ENCODE measurements around the gene GPM6B. TPM values are rescaled to one million over a fixed set of nuclear protein-coding genes. Genes with fewer than 3 reads are reported as not detected.

GPM6B gene
- total and polyA plus RNA-seq, 2 experiments from 2014 or later: 82.6 to 95.4 TPM

DNA sequence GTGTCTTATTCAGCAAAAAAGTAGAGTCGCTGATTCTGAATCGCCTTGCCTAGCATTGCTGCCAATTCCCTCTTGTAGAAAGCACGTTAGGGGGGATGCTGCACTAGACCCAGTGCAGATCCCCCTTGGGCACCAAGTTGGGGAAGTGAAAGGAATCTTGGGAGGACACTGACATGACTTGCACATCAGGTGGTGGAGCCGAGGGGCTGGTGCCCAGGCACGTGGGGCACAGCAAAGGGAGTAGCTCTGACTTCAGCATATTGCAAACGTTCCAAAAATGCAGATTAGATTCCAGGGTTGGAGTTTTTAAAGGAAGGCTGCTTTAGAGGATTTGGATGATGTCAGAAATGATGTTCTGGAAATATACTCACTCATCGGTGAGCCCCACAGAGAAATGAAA, 47.4 kb upstream of the GPM6B start:
- Histone ChIP-seq H3K27ac (ENCODE audit: low read depth) (no peak overlapping the region), H3K4me2 (no peak overlapping the region)
- no peak for DNase-seq (ENCODE audit: low spot score)

DNA sequence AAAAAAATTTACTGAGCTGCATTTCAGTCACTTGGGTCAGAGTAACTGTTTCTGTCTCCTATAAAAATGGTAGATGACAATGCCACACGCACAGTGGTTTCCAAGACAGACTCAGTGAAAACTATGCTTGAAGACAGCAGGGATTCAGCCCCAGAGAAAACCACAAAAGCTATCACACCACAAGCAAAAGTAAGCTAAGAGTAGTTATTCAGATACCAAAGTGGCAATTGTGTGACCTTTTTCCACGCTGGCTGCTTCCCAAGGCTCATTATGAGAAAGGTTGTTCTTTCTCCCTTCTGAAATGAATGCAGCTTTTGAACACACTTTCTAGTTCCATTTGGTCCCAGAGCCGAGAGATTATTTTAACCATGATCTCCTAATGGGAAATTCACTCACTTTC, 46.4 kb upstream of the GPM6B start:
- Mint-ChIP-seq H3K9me3 (no peaks in the 10 kb centered on the region), H3K27me3 (ENCODE audit: insufficient read depth, low read depth, poor library complexity) (peaks cover 3% of the 10 kb centered on the region), H3K27ac (no peak overlapping the region), H3K4me3 (no peak overlapping the region), H3K36me3 (ENCODE audit: low read depth) (no peaks in the 10 kb centered on the region; the same call in 2 of the 3 replicates), H3K4me1 (peaks cover 40% of the 10 kb centered on the region)
- peaks cover 52% of the 10 kb centered on the region for H3K79me2 ChIP-seq (replicated peaks; ENCODE audit: insufficient read depth)
- no peak overlapping the region for H2AFZ ChIP-seq
- no peak overlapping the region for H3K4me2 ChIP-seq
- H3K9me2 ChIP-seq (ENCODE audit: insufficient read depth): no peaks in the 10 kb centered on the region
- H3K27ac ChIP-seq (ENCODE audit: low read depth): no peak overlapping the region
- no peak overlapping the region for H3K4me3 ChIP-seq
- TF ChIP-seq POLR2AphosphoS5 (IDR thresholded peaks at IDR 0.05; ENCODE audit: low read depth) (no peak), JUNB (IDR thresholded peaks at IDR 0.05; ENCODE audit: unreplicated experiment) (no peak), ZNF331 (CRISPR knock-in tag; IDR thresholded peaks at IDR 0.05; ENCODE audit: low read depth) (no peak)
- TF ChIP-seq, protein P1, sequence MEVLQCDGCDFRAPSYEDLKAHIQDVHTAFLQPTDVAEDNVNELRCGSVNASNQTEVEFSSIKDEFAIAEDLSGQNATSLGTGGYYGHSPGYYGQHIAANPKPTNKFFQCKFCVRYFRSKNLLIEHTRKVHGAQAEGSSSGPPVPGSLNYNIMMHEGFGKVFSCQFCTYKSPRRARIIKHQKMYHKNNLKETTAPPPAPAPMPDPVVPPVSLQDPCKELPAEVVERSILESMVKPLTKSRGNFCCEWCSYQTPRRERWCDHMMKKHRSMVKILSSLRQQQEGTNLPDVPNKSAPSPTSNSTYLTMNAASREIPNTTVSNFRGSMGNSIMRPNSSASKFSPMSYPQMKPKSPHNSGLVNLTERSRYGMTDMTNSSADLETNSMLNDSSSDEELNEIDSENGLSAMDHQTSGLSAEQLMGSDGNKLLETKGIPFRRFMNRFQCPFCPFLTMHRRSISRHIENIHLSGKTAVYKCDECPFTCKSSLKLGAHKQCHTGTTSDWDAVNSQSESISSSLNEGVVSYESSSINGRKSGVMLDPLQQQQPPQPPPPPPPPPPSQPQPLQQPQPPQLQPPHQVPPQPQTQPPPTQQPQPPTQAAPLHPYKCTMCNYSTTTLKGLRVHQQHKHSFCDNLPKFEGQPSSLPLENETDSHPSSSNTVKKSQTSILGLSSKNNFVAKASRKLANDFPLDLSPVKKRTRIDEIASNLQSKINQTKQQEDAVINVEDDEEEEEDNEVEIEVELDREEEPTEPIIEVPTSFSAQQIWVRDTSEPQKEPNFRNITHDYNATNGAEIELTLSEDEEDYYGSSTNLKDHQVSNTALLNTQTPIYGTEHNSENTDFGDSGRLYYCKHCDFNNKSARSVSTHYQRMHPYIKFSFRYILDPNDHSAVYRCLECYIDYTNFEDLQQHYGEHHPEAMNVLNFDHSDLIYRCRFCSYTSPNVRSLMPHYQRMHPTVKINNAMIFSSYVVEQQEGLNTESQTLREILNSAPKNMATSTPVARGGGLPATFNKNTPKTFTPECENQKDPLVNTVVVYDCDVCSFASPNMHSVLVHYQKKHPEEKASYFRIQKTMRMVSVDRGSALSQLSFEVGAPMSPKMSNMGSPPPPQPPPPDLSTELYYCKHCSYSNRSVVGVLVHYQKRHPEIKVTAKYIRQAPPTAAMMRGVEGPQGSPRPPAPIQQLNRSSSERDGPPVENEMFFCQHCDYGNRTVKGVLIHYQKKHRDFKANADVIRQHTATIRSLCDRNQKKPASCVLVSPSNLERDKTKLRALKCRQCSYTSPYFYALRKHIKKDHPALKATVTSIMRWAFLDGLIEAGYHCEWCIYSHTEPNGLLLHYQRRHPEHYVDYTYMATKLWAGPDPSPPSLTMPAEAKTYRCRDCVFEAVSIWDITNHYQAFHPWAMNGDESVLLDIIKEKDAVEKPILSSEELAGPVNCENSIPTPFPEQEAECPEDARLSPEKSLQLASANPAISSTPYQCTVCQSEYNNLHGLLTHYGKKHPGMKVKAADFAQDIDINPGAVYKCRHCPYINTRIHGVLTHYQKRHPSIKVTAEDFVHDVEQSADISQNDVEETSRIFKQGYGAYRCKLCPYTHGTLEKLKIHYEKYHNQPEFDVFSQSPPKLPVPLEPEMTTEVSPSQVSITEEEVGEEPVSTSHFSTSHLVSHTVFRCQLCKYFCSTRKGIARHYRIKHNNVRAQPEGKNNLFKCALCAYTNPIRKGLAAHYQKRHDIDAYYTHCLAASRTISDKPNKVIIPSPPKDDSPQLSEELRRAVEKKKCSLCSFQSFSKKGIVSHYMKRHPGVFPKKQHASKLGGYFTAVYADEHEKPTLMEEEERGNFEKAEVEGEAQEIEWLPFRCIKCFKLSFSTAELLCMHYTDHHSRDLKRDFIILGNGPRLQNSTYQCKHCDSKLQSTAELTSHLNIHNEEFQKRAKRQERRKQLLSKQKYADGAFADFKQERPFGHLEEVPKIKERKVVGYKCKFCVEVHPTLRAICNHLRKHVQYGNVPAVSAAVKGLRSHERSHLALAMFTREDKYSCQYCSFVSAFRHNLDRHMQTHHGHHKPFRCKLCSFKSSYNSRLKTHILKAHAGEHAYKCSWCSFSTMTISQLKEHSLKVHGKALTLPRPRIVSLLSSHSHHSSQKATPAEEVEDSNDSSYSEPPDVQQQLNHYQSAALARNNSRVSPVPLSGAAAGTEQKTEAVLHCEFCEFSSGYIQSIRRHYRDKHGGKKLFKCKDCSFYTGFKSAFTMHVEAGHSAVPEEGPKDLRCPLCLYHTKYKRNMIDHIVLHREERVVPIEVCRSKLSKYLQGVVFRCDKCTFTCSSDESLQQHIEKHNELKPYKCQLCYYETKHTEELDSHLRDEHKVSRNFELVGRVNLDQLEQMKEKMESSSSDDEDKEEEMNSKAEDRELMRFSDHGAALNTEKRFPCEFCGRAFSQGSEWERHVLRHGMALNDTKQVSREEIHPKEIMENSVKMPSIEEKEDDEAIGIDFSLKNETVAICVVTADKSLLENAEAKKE (CRISPR knock-in tag; IDR thresholded peaks at IDR 0.05): no peak
- TF ChIP-seq, protein P2, sequence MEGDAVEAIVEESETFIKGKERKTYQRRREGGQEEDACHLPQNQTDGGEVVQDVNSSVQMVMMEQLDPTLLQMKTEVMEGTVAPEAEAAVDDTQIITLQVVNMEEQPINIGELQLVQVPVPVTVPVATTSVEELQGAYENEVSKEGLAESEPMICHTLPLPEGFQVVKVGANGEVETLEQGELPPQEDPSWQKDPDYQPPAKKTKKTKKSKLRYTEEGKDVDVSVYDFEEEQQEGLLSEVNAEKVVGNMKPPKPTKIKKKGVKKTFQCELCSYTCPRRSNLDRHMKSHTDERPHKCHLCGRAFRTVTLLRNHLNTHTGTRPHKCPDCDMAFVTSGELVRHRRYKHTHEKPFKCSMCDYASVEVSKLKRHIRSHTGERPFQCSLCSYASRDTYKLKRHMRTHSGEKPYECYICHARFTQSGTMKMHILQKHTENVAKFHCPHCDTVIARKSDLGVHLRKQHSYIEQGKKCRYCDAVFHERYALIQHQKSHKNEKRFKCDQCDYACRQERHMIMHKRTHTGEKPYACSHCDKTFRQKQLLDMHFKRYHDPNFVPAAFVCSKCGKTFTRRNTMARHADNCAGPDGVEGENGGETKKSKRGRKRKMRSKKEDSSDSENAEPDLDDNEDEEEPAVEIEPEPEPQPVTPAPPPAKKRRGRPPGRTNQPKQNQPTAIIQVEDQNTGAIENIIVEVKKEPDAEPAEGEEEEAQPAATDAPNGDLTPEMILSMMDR (conservative IDR thresholded peaks at IDR 0.05; ENCODE audit: low read depth in 2 of 2): no peak
- no peak for DNase-seq (ENCODE audit: low spot score)
- H3K36me3 ChIP-seq (ENCODE audit: insufficient read depth): no peaks in the 10 kb centered on the region
- H3K4me1 ChIP-seq (ENCODE audit: insufficient read depth): peaks cover 5% of the 10 kb centered on the region; the same call in 1 of the 2 replicates
- no peaks in the 10 kb centered on the region for H3K27me3 ChIP-seq (ENCODE audit: insufficient read depth)
- no peaks in the 10 kb centered on the region for H3F3A ChIP-seq (replicated peaks; ENCODE audit: low read depth)
- H4K20me1 ChIP-seq (replicated peaks; ENCODE audit: insufficient read depth): no peaks in the 10 kb centered on the region
- no peak for ATAC-seq

More for the DNA sequence above, 47.4 kb upstream of the GPM6B start:
- ATAC-seq: no peak
- no peaks in the 10 kb centered on the region for H3K4me1 ChIP-seq (ENCODE audit: insufficient read depth)
- no peaks in the 10 kb centered on the region for H3K27me3 ChIP-seq (ENCODE audit: insufficient read depth)
- H4K20me1 ChIP-seq (replicated peaks; ENCODE audit: insufficient read depth): no peaks in the 10 kb centered on the region
- peaks cover 50% of the 10 kb centered on the region for H3K79me2 ChIP-seq (replicated peaks; ENCODE audit: insufficient read depth)
- H3K4me3 ChIP-seq: no peak overlapping the region
- Mint-ChIP-seq H3K27ac (peak overlapping the region; percentile 82), H3K4me1 (peaks cover 35% of the 10 kb centered on the region), H3K27me3 (ENCODE audit: insufficient read depth, low read depth, poor library complexity) (peaks cover 3% of the 10 kb centered on the region), H3K4me3 (no peak overlapping the region), H3K9me3 (no peaks in the 10 kb centered on the region), H3K36me3 (ENCODE audit: low read depth) (no peaks in the 10 kb centered on the region; the same call in 2 of the 3 replicates)
- no peaks in the 10 kb centered on the region for H3F3A ChIP-seq (replicated peaks; ENCODE audit: low read depth)
- TF ChIP-seq CREB1 (CRISPR knock-in tag; IDR thresholded peaks at IDR 0.05; ENCODE audit: low read depth): no peak
- TF ChIP-seq STAT1 (IDR thresholded peaks at IDR 0.05; ENCODE audit: unreplicated experiment): no peak
- TF ChIP-seq POLR2AphosphoS5 (IDR thresholded peaks at IDR 0.05; ENCODE audit: low read depth): no peak
- TF ChIP-seq, protein P3, sequence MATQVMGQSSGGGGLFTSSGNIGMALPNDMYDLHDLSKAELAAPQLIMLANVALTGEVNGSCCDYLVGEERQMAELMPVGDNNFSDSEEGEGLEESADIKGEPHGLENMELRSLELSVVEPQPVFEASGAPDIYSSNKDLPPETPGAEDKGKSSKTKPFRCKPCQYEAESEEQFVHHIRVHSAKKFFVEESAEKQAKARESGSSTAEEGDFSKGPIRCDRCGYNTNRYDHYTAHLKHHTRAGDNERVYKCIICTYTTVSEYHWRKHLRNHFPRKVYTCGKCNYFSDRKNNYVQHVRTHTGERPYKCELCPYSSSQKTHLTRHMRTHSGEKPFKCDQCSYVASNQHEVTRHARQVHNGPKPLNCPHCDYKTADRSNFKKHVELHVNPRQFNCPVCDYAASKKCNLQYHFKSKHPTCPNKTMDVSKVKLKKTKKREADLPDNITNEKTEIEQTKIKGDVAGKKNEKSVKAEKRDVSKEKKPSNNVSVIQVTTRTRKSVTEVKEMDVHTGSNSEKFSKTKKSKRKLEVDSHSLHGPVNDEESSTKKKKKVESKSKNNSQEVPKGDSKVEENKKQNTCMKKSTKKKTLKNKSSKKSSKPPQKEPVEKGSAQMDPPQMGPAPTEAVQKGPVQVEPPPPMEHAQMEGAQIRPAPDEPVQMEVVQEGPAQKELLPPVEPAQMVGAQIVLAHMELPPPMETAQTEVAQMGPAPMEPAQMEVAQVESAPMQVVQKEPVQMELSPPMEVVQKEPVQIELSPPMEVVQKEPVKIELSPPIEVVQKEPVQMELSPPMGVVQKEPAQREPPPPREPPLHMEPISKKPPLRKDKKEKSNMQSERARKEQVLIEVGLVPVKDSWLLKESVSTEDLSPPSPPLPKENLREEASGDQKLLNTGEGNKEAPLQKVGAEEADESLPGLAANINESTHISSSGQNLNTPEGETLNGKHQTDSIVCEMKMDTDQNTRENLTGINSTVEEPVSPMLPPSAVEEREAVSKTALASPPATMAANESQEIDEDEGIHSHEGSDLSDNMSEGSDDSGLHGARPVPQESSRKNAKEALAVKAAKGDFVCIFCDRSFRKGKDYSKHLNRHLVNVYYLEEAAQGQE (IDR thresholded peaks at IDR 0.05; ENCODE audit: unreplicated experiment): no peak
- TF ChIP-seq EZH2phosphoT487 (IDR thresholded peaks at IDR 0.05; ENCODE audit: unreplicated experiment): no peak
- no peak for TF ChIP-seq NANOG (IDR thresholded peaks at IDR 0.05; ENCODE audit: borderline replicate concordance)
- no peak for TF ChIP-seq JUNB (IDR thresholded peaks at IDR 0.05; ENCODE audit: unreplicated experiment)
- no peaks in the 10 kb centered on the region for H3K9me2 ChIP-seq (ENCODE audit: insufficient read depth)
- no peak overlapping the region for H2AFZ ChIP-seq
- H3K36me3 ChIP-seq (ENCODE audit: insufficient read depth): no peaks in the 10 kb centered on the region

Measured in GM23338 (cell line).